ENCODE results near the gene SYS1. TPM values are rescaled to one million over a fixed set of nuclear protein-coding genes. Genes with fewer than 3 reads are reported as not detected.

Gene SYS1
- total RNA-seq, 2 experiments from 2014 or later: 94.8 to 107 TPM

DNA sequence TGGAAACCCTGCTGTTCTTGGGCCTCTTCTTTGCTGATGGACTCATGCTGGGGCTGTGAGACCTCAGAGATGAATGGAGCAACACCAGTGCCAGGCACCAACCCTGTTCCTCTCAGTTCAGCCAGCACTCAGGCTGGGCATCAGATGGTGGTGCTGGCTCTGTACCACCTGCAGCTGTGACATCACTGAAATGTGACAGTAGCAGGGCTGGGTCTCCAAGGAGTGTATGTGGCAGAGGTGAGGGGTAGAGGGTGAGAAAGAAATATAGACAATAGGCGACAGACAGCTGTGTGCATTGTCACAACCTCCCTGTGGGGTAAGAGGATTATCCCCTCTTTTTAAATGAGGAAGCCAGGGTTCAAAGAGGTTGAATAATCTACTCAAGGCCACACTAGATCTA is 15.2 kb downstream of the SYS1 start, which contains the start of gene TP53TG5:
TP53TG5 (minus strand) TSS at position 135 of the 400 bp plus-strand sequence; CDS start at position 46, 89 bp downstream.
- DNase-seq (no peak), ATAC-seq (ENCODE audit: poor library complexity) (no peak)
- Histone ChIP-seq H3K9me3 (ENCODE audit: control insufficient read depth in 1 of 2, insufficient read depth in 1 of 2, low read length in 2 of 2) (no peaks in the 10 kb centered on the region), H3K27ac (ENCODE audit: low read depth in 1 of 2, low read length in 2 of 2) (no peak within 1 kb of the TSS), H3K27me3 (ENCODE audit: control insufficient read depth in 1 of 2, insufficient read depth in 2 of 2, low read length in 2 of 2) (no peaks in the 10 kb centered on the region), H3K4me3 (ENCODE audit: low read length) (no peak within 1 kb of the TSS), H3K36me3 (ENCODE audit: insufficient read depth, low read length) (peaks cover 6% of the 10 kb centered on the region), H3K4me1 (ENCODE audit: insufficient read depth, low read length) (peaks cover 11% of the 10 kb centered on the region)
- Mint-ChIP-seq H3K27ac (no peak within 1 kb of the TSS), H3K4me1 (ENCODE audit: low read depth) (peaks cover 13% of the 10 kb centered on the region), H3K4me3 (no peak within 1 kb of the TSS), H3K36me3 (ENCODE audit: low read depth) (peaks cover 24% of the 10 kb centered on the region), H3K9me3 (no peaks in the 10 kb centered on the region), H3K27me3 (no peaks in the 10 kb centered on the region)
- TF ChIP-seq, protein P1, sequence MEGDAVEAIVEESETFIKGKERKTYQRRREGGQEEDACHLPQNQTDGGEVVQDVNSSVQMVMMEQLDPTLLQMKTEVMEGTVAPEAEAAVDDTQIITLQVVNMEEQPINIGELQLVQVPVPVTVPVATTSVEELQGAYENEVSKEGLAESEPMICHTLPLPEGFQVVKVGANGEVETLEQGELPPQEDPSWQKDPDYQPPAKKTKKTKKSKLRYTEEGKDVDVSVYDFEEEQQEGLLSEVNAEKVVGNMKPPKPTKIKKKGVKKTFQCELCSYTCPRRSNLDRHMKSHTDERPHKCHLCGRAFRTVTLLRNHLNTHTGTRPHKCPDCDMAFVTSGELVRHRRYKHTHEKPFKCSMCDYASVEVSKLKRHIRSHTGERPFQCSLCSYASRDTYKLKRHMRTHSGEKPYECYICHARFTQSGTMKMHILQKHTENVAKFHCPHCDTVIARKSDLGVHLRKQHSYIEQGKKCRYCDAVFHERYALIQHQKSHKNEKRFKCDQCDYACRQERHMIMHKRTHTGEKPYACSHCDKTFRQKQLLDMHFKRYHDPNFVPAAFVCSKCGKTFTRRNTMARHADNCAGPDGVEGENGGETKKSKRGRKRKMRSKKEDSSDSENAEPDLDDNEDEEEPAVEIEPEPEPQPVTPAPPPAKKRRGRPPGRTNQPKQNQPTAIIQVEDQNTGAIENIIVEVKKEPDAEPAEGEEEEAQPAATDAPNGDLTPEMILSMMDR (IDR thresholded peaks at IDR 0.05): no peak
- intact Hi-C loops (cut with DNase I, micrococcal nuclease): no loop called here
- CTCF ChIA-PET: interaction anchor here (9.5 kb wide), 1 partner anchor 59 kb away, joined by 132 read pairs; no protein-coding TSS in a partner anchor
- POLR2A ChIA-PET: no interaction called here

DNA sequence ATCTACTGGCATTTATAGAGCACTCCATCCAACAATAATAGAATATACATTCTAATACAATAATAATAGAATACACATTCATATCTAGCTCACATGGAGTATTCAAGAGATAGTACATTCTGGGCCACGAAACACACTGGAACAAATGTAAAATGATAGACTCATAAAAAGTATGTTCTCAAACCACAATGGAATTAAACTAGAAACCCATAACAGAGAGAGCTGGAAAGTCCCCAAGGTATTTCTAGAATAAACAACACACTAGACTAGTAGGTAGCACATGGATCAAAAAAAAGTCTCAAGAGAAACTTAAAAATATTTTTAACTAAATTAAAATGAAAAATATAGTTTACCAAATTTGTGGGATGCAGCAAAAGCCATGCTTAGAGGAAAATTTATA is 24.3 kb downstream of the SYS1 start:
- no peak for DNase-seq
- Histone ChIP-seq H3K4me3 (ENCODE audit: low read length) (no peak overlapping the region), H3K9me3 (ENCODE audit: control insufficient read depth in 1 of 2, insufficient read depth in 1 of 2, low read length in 2 of 2) (no peaks in the 10 kb centered on the region), H3K36me3 (ENCODE audit: insufficient read depth, low read length) (no peaks in the 10 kb centered on the region), H3K4me1 (ENCODE audit: insufficient read depth, low read length) (no peaks in the 10 kb centered on the region), H3K27me3 (ENCODE audit: control insufficient read depth in 1 of 2, insufficient read depth in 2 of 2, low read length in 2 of 2) (no peaks in the 10 kb centered on the region), H3K27ac (ENCODE audit: low read depth in 1 of 2, low read length in 2 of 2) (no peak overlapping the region)
- CTCF ChIA-PET: interaction anchor here (1.1 kb wide), 1 partner anchor 14 kb away, joined by 4 read pairs; no protein-coding TSS in a partner anchor
- H3K9me3 Mint-ChIP-seq: no peaks in the 10 kb centered on the region
- H3K27ac Mint-ChIP-seq: no peak overlapping the region
- no peak for ATAC-seq (ENCODE audit: poor library complexity)
- H3K27me3 Mint-ChIP-seq: no peaks in the 10 kb centered on the region
- no peak overlapping the region for H3K4me3 Mint-ChIP-seq
- no peaks in the 10 kb centered on the region for H3K4me1 Mint-ChIP-seq (ENCODE audit: low read depth)
- intact Hi-C loops (cut with DNase I, micrococcal nuclease): no loop called here
- peaks cover 13% of the 10 kb centered on the region for H3K36me3 Mint-ChIP-seq (ENCODE audit: low read depth)
- POLR2A ChIA-PET: interaction anchor here (1.4 kb wide), 1 partner anchor 14 kb away, joined by 4 read pairs; no protein-coding TSS in a partner anchor
- TF ChIP-seq, protein P1 (IDR thresholded peaks at IDR 0.05): no peak

DNA sequence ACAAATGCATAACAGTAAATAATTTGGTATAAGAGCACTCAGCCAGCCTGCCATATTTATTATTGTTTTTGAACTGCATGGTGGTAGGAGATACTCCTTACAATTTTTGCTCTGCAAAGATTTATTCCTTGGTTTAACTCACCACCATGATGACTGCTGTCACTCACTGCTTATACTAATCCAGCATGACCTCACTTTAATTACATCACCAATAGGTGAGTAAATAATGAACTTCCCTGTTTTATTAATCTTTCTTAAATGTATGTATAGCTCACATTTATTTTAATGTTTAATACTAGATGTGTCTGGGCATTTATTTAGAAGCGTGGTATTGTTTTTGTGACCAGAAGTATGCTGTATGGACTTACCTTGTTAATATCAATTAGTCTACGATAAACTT is 28.0 kb downstream of the SYS1 start:
- ChIA-PET CTCF (no interaction called here), POLR2A (no interaction called here)
- no peak for DNase-seq
- H3K27ac ChIP-seq (ENCODE audit: low read depth in 1 of 2, low read length in 2 of 2): no peak overlapping the region
- H3K4me3 ChIP-seq (ENCODE audit: low read length): no peak overlapping the region
- no peaks in the 10 kb centered on the region for H3K9me3 ChIP-seq (ENCODE audit: control insufficient read depth in 1 of 2, insufficient read depth in 1 of 2, low read length in 2 of 2)
- H3K36me3 ChIP-seq (ENCODE audit: insufficient read depth, low read length): peaks cover 6% of the 10 kb centered on the region
- H3K27ac Mint-ChIP-seq: no peak overlapping the region
- TF ChIP-seq, protein P1 (IDR thresholded peaks at IDR 0.05): no peak
- H3K27me3 ChIP-seq (ENCODE audit: control insufficient read depth in 1 of 2, insufficient read depth in 2 of 2, low read length in 2 of 2): no peaks in the 10 kb centered on the region
- no peaks in the 10 kb centered on the region for H3K9me3 Mint-ChIP-seq
- H3K4me1 ChIP-seq (ENCODE audit: insufficient read depth, low read length): no peaks in the 10 kb centered on the region
- intact Hi-C loops (cut with DNase I, micrococcal nuclease): no loop called here
- H3K4me1 Mint-ChIP-seq (ENCODE audit: low read depth): no peaks in the 10 kb centered on the region
- H3K4me3 Mint-ChIP-seq: no peak overlapping the region
- peaks cover 13% of the 10 kb centered on the region for H3K36me3 Mint-ChIP-seq (ENCODE audit: low read depth)
- no peak for ATAC-seq (ENCODE audit: poor library complexity)
- H3K27me3 Mint-ChIP-seq: no peaks in the 10 kb centered on the region

Measured in CD4-positive, alpha-beta T cell (primary cell).